GM18861 (cell line): ENCODE measurements around the gene NES.

Source experiments
- ATAC-seq: cut with Tn5 transposase; IDR thresholded peaks from one replicate; pipeline ENCODE4 v1.9.1; 2021; ENCODE audit not compliant: unreplicated experiment

Gene NES

DNA sequence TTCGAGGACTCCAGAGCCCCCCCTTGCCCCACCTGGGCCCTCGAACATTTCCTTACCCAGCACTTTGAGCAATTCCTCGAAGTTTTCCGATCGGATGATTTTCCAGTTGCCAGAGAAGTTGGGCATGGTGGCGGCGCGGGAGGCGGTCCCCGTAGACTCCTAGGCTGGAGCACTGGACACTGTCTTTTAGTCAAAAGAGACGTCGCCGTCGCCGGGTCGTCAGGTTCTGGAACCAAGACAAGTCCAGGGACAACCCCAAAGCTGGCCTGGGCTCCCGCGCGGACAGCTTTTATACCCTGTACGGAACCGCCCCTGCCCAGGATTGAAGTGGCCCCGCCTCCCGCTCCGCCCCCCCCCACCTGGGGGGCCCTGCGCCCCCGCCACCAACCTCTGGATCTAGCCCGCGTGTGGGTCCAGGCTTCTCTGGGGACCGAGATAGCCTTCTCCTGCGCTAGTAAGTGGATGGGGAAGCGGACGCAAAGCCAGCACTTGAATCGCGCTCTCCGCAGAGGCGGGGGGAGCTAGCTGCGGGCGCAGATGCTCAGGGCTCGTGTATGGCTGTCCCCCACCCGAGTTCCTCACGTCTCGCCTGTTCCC is 28.2 kb upstream of the NES start, which contains the start of gene CRABP2:
CRABP2 (minus strand) TSS at position 263 of the 597 bp plus-strand sequence; CDS start at position 126, 137 bp downstream.
- no peak for ATAC-seq

DNA sequence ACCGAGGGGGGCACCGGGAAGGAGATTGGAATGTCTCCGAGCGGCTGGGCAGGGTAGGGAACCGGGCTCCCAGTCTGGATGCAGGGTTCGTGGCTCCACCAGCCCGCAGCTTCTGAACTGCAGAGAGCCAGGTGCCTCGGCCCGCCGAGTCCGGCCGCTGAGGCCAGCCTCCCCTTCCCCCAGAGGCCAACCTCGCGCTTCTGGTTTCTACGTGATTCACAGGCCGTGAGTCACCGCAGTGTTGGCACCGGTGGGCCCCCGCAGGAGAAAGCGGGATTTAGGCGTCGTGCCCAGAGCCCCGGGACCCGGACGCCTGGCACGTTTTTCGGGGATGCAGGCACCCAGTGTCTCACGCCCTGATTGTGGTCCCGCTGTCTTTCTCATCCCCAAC is 27.7 kb upstream of the NES start:
- ATAC-seq: no peak

DNA sequence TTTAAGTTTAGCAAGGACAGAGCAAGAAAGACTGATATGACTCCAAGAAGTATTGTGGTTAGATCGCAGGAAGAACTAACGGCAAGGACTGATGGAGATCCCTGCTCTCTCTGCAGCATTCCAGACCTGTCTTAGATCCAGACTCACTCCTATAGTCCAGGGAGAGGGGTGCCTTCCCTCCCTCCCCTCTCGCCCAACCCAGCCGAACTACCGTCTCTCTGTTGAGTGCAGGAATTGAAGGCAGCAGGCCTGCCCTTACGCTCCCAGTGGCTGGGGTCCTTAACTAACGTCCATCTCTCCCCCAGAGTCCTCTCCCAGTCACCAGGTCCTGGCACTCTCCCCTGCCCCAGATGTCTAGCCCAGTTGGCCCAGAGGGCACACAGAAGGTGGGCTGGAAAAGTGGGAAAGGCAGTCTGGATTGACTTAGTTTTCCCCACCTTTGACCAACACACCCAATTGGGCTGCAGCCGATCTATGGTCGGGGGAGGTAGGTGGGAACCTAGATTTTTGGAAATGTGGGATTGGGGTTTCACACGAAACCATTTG is 27.0 kb upstream of the NES start:
- ATAC-seq: no peak

DNA sequence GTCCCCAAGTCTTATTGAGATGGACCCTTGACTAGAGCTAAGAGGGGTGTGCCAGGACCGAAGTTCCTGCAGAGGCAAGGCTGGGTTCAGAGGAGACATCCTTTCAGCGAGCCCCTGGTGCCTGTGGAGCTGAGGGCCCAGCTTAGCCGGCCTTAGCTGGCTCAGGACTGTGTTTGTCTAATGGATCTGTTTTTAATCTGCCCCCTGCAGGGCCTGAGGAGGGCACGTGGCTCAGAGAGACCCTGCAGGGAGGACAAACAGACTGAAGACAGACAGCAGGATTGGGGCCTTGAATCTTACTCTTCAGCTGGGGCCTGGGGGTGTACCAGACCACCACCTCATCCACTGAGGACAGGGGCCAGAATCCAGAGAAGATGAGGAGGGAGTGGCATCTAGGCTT is 26.5 kb upstream of the NES start:
- no peak for ATAC-seq

DNA sequence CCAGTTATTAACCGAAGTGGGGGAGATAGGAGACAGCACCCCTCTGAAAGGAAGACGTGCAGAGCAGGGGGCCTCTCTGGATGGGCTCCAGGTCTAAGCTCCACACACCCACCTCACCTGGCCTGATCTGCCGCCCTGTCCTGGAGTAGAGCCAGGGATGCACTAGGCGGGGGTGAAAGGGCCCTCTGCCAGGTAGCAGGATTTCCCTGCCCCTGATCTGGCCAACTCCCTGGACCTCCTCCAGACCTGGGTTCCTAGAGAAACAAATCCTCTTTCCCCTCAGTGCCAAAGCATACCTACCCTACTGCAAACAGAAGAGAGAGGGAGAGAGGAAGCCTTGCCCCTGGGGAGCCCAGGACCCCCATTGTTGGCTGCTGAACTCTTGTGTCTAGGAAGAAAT is 26.1 kb upstream of the NES start:
- ATAC-seq: no peak

DNA sequence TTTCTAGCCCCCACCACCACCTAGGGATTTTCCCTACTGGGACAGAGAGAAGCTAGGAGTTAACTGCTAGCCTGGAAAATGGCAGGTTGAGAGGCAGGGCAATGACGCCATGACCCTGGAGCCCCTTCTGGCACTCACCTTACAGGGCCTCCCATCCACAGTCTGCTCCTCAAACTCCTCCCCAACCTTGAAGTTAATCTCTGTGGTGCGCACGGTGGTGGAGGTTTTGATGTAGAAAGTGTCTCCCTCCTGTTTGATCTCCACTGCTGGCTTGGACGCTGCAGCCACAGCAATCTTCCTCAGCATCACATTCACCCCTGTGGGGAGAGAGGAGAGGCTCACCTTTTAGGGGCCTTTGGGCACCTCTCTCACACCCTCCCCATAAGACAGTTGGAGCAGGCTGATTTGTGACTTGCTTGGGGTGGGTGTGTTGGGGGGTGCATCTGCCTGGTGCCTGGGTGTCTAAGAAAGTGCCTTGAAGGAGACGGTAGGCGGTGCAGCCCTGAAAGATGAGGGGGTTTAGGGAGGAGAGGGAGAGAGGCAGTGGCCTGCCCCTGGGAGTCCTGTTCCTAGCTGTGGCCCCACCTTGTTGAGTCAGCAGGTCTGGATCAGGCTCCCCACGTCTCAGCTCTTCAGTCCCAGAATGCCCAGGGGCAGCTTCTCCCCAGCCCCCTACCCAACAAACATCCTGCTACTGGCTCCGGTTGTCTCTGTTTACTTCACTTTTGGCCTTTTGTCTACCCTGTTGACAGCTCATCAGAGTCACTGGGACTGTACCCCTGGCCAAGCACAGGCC is 23.7 kb upstream of the NES start:
- no peak for ATAC-seq

DNA sequence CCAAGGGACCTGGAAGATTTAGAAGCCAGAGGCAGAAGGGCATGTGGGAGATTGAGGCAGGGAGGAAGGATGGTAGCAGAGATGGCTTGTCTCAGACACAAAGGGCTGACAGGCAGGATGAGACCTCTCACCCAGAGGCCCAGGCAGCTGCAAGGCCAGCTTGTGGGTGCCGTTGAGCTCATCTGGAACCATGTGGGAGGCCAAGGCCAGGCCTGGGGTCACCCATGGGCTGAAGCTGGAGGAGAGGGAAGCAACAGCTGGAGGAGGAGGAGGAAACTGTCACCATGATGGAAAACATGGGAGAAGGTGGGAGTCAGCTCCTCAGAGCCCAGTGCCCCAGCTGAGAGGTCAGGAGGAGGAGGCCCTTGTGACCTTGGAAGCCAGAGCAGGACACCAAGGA is 21.8 kb upstream of the NES start:
- ATAC-seq: no peak

DNA sequence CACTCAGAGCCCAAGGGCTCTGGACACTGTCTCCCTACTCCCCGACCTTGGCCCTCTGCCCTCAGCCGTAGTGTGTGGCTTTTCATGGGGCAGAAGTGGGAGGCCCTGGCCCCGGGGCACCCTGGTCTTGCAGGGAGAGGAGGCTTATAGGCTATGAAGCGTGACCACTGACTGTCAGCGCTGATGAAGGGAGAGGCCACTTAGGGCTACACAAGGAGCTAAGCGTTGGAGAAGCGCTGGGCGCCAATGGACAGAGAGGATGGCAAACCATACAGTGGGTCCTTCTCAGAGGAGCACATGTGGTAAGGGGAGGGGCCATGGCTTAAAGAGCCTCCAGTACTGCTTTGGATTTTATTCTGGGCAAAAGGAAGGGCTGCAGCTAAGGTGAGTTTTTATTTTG is 20.3 kb upstream of the NES start:
- no peak for ATAC-seq

DNA sequence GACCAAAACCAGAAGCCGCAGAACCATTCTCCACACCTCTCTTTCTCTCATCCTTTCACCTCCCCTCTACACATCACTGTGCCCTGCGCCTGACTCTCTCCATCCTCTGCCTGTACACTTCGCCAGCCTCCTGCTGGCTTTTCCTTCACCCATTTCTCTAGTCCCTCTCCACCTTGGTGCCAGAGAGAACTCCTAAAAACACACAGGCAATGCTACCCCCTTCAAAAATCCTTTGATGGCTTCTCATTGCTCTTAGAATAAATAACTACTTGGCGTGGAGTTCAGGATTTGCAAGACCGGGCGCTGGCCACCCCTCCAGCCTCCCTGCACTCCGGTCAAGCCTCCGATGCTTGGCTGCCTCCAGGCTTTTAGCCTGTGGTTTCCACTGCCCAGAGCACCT is 19.5 kb upstream of the NES start:
- ATAC-seq: no peak

DNA sequence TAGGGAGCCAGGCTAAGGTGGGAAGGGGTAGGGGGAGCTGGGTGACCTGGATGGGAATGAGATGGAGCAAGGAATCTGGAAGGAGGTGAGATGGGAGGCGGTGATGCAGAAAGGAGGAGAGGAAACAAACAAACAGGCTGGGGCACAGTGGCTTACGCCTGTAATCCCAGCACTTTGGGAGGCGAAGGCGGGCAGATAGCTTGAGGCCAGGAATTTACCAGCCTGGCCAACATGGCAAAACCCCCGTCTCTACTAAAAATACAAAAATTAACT is 17.4 kb upstream of the NES start:
- no peak for ATAC-seq

DNA sequence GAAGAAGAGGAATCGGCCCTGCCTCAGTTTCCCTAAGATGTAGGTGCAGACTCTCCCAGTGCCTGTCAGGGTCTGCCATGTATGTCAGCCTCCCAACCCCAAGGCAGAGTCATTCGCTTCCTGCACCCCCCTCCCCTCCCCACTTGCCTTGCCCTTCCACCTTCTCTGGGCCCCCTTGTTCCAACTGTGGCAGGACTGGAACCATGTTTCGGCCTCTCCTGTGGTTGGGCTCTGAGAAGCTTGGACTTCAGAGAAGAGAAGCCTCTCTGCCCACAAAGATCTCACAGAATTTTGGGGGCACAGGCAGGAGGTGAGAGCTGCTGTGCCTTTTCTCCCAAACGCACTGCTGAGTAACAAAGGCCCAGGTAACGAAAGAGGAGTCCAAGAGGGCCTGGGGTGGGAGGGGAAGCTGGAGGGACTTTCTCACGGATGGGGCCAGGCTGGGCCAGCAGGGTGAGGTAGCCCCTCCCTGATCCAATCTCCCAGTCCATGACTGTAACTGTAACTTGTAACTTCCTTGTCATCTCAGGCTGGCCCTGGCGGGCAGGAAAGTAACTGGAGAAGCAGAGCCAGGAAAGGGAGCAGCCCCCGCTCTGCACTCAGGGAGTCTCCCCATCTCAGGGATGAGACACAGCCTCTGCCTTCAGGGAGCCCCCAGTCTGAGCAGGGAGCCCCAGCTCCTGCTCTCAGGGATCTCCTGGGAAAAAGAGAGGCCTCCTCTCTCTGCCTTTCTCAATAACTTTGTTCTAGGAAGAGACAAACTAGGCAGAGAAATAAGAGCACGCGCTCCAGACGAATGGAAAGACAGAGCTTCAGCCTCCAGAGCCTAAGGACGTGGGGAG is 16.9 kb upstream of the NES start:
- no peak for ATAC-seq

DNA sequence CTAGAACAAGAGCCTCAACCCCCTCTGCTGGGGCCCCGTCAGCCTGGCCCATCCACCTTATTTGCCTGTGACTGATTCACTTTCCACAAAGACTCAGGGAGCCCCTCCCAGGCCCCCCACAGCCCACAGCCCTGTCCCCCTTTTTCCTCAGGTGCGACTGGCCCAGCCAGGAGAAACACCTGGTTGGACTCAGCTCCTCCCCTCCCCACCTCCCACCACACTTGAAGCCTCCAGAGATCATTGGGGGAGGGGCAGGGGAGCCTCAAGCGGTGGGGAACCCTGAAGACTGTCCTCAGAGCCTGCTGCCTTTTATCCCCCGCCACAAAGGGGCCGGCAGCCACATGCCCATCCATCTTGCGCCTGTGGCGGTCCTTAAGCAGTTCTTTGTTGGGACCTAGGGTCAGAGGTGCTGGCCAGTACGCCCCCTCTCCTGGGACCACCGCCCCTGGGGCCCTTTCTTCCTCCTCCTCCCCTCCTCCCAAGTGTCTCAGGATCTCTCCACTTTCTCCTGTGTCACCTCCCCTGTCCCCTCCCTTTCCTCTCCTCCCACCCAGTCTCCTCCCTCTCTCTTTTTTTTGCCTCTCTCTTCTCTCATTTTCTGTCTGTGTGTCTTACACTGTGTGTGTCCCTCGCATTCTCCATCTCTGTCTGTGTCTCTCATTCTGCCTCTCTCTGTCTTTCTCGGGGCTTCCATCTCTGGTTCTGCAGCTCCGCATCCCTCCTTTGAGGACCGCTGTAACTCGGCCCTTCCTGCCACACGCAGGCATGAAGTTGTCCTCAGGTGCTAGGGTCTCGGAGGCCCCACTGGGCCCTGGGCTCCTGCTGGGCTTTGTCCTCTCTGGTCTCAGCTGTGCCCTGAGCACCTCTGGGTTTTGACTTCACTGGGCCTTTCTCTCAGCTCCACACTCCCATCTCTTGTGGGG is 16.0 kb upstream of the NES start:
- ATAC-seq: no peak

DNA sequence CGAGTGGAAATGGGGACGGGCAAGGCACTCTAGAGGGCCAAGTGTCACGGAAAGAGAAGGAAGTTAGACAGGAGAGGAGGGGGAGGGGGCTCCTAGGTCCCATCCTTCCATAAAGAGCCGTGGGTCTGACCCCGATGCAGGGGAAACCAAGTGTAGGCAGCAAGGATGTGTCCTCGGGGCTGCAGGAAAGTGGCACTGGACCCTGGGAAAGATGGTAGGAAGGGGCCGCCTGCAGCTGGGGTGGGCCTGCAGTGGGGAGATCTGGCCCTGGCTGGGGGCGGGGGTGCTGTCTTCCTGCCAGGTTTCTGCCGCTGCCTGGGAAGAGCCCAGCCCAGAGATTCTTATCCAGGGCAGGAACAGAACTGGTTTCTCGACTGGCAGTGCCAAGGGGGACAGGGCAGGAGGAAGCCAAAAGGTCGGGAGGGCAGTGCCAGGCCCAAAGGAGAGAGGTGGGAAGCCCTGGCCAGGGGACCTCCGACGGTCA is 15.3 kb upstream of the NES start:
- no peak for ATAC-seq

DNA sequence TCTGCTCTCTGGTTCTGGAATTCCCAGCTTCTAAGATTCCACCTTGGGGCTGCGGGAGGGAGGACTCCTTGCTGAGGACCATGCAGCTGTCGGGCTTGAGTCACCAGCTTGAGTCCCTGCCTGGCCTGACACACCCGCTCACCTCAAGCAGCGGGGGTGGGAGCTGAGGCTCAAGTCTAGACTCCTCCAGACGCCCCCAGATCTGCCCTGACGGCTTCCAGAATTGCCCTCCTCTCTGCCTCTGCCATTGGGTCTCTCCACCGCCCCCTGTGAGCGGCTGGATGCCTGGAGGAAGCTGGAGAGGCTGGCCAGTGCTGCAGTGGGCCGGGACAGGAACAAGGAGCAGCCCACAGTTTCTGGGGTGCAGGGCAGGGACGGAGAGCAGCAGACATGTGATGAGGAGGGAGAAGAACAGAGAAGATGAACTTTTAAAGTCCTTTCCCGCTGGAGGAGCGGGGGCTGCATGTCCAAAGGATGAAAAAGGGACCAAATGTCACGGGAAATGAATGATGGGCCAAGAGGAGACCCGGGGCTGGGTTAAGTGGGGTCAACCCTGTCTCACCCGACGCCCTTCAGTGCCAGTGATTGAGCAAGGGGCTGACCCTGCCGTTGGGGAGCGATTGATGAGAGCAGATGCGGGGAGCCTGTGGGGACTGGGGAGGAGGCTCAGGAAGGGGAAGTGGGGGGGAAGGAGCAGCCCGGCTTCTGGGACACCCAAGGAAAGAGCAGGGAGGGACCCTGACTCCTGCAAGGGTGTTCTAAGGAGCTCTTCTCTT is 14.6 kb upstream of the NES start:
- ATAC-seq: no peak

DNA sequence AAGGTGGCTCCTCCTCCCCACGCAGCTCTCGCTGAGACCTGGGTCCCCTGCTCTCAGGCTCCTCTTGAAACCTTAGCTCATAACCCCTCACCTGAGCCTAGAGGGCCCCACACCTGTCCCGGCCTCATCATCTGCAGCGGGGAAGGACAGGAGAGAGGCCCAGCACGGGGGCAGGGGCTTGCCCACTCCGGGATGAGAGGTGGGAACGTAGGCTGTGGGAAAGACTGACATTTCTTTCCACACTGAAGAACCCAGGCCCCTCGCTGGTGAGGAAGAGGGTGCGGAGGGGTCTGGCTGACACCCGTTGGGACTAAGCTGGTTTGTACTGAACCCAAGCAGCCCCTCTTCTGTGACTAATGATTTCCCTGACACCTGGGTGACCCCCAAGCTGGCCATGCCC is 14.0 kb upstream of the NES start:
- ATAC-seq: no peak

DNA sequence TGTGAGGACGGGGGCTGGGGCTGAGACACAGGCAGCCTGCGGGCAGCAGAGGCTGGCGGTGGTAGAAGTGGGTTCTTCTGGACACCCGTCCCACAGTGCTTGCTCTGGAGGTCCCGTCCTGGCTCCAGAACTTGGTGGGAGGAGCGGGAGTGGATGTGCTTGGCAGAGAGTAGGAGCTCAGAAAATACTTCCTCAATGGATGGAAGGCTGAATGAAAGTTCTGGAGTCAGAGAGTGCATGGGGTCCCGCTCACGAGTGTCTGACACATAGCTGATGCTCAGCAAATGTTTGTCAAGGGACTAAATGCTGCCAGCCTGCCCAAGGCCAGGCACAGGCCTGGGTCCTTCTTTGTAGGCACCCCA is 13.4 kb upstream of the NES start:
- no peak for ATAC-seq

DNA sequence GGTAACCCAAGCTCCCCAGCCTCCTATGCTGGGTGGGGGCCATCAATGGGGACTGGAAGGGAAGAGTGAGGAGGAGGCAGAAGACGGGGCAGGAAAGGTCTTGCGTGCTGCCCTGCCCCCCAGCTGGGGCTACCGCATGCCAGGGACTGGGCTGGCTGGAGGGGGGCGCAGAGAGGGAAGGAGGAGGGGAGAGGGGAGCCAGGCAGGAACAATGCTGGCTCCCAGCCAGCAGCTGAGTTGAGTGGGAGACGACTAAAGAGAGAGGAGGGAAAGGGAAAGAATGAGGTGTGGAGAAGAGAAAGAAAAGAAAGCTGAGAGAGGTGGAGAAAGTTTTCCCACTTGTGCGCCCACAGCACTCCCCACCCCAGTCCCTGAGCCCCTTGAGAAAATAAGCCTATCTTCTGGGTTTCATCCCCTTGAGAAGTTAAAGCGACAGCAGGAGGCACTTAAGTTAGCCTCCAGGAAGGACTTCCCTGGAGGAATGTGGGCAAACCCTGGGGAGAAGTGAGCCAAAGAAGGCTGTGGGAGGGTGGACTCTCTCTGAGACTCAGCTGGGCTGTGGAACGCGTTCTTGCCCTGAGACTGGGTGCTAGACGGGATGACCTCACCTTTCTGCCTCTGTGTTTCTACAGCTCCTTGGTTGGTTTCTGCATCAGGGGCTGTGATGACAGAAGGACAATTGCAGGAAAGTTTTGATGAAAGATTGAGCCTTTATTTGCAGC is 12.9 kb upstream of the NES start:
- no peak for ATAC-seq

DNA sequence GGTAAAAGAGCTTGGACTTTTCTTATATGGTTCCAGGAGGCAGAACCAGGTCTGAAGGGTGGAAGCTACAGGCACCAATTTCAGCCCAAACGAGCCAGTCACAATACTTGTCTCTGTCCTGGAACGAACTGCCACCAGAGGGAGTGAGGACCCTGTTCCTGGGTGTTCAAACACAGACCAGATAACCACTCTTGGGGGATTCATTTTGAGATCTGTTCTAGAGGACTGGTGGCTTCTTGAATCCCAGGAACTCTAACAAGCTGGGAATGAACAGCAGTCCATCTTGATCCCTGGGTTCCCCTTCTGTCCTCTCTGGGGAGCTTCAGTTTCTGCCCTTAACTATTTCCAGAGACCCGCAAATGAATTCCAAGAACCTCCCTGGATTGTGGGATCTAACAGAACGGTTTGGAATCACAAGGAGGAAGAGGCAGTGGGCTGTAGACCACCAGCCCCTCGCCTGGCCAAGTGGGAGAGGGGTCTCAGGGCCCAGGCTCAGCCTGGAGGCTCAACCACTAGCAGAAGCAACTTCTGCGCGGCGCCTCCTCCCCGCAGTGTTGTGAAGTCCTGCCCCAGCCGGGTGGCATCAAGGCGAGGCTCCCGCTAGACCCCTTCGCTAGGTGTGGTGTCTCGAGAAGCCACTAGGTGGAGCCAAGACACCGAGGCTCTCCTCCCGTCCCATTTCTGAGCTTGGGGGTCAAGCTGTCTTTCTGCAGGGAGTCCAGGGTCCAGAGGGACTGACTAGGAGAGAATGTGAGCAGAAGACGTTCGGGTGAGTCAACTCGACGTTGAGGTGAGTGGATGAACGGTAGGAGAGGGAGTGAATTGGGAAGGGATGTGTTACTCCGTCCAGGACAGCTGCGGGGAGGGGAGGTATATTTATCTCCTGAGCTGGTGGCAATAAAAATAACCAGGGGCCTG is 12.1 kb upstream of the NES start:
- ATAC-seq: no peak
